ENCODE measurements around the gene EXOC6. TPM values are rescaled to one million over a fixed set of nuclear protein-coding genes. Genes with fewer than 3 reads are reported as not detected.

The EXOC6 gene
- total RNA-seq, 1 experiment from 2014 or later, result 10.6 TPM

DNA sequence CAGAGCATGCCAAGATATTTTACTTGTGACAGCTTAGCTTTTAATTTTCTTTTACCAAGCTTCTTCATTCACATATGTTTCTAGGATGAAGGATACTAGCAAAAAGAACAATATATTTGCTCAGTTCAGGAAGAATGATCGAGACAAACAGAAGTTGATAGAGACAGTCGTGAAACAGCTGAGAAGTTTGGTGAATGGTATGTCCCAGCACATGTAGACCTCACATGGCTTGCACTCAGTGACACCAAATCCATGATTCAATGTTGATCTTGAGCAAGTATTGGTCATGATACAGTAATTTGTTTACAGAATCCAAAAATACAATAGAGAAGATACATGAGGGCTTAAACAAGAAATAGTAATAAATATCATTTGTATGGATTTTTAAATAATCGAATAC is 209.8 kb downstream of the EXOC6 start:
- in situ Hi-C loops (cut with HindIII; ENCODE audit: low sequenced_read_pairs), result no loop called here
- no peak for DNase-seq (ENCODE audit: low spot score)

DNA sequence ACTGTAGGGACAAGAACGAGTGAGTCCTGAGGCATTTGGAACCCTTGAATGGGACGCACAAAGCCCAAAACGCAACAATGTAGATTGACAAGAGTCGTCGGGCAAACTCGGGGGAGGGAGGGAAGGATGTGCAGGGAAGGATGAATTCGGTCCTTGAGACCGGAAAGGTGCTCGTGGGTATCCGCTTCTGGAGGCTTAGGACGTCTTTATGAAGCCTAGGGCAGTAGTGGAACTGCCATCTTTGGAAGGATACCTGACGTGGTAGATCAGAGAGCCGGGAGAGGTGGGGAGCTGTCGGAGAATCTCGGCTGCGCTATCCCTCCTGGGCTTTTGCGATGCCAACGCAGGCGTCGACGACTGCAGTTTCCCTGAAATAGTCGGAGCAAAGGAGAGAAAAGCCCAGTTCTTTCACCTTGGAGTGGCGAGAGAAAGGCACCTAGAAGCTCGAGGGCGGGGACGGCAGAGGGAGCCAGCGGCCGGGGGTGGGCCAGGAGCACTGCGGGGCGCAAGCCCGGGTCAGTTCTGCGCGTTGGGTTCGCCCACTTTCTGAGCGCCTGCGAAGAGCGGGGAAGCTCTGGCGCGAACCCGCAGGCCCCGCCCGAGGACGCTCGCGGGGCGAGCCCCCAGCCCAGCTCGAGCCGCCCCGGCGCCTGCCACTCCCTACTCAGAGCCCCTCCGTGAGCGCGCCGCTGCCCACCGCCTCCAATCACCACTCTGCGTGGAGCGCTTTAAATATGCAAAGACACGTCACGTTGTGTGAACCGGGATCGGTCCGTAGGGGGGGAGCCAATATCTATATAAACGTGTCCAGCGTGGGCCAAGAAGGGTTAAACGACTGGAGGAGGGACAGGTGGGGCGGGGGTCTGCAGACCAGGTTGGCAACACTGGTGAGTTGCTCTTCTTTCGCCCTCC is 211.9 kb downstream of the EXOC6 start, which contains the start of gene CYP26C1:
Gene CYP26C1 (plus strand): TSS at position 824 of the 912 bp plus-strand sequence. CDS start 466 bp downstream, outside the sequence.
- no peak for DNase-seq (ENCODE audit: low spot score)
- in situ Hi-C loops (cut with HindIII; ENCODE audit: low sequenced_read_pairs), result no loop called here

DNA sequence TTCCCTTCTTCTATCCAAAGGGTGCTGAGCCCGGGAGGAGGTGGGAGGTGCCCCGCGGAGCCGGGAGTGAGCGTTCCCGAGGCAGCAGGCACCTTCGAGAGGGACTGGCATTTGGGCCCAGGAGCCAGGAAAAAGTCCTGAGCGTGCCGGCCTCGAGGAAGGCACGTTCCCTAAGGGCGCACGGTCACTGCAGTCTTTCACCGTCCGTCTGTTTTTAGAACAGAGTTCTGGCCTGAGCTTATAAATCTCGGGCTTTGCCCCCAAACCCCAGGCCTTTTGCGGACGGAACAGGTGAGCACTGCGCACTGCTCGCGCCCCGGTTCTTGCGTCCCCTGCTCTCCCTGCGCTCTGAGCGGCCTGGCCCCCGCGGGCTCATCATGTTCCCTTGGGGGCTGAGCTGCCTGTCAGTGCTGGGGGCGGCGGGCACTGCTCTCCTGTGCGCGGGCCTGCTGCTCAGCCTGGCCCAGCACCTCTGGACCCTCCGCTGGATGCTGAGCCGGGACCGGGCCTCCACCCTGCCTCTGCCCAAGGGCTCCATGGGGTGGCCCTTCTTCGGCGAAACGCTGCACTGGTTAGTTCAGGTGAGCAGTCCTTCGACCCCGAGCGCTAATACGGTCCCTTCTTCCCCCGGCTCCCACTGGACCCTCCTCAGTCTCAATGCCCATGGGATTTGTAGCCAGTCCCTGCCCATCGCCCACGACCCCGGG is 212.7 kb downstream of the EXOC6 start:
- in situ Hi-C loops (cut with HindIII; ENCODE audit: low sequenced_read_pairs), result no loop called here
- DNase-seq (ENCODE audit: low spot score), result no peak

DNA sequence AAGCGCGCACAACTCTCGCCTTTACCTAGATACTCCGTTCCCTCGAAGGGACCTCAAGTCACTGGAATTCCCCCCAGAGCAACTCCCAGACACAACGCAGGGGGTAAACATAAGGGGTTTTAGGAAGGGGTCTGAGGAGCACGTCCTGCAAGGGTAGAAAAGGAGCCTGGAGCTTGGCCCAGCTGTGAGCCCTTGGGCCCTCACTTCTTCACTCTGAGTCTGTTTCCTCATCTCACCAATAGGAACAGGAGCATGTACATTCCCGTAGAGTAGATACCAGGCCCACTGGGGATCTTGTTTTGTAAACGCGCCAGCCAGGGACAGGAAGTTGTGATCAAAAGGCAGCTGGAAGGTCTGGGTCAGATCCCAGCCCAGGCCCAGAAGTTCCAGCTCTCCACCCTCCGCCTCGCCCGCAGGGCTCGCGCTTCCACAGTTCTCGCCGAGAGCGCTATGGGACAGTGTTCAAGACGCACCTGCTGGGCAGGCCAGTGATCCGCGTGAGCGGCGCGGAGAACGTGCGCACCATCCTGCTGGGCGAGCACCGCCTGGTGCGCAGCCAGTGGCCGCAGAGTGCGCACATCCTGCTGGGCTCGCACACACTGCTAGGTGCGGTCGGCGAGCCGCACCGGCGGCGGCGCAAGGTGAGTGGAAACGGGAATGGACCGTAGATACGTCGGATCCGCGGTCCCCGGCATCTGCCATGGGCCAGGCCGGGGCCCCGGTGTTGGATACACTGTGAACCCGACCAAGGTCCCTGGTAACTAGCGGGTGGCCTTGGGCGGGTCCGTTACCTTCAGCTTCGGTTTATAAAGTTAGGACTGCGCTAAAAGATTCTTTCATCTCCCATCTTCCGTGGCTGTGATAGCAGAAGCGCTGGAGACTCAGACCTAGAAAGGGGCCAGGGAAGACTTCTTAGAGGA is 213.5 kb downstream of the EXOC6 start:
- no peak for DNase-seq (ENCODE audit: low spot score)
- in situ Hi-C loops (cut with HindIII; ENCODE audit: low sequenced_read_pairs), result no loop called here

DNA sequence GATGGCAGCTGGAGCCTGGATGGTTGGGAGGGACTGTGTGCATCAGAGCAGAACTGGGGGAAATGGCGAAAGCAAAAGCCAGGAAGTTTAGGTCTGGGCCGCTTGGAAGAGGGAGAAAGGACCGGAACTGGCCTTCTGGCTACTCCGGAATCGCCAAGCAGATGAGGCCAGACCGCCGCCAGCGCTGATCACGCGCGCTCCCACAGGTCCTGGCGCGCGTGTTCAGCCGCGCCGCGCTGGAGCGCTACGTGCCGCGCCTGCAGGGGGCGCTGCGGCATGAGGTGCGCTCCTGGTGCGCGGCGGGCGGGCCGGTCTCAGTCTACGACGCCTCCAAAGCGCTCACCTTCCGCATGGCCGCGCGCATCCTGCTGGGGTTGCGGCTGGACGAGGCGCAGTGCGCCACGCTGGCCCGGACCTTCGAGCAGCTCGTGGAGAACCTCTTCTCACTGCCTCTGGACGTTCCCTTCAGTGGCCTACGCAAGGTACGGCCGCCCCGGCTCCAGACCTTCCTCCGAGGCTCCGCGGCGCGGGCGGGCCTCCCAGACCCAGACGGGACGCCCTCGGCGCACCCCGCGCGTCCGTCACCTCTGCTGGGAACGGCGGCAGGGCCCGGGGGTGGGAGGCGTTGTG is 214.3 kb downstream of the EXOC6 start:
- in situ Hi-C loops (cut with HindIII; ENCODE audit: low sequenced_read_pairs), result no loop called here
- DNase-seq (ENCODE audit: low spot score), result no peak

DNA sequence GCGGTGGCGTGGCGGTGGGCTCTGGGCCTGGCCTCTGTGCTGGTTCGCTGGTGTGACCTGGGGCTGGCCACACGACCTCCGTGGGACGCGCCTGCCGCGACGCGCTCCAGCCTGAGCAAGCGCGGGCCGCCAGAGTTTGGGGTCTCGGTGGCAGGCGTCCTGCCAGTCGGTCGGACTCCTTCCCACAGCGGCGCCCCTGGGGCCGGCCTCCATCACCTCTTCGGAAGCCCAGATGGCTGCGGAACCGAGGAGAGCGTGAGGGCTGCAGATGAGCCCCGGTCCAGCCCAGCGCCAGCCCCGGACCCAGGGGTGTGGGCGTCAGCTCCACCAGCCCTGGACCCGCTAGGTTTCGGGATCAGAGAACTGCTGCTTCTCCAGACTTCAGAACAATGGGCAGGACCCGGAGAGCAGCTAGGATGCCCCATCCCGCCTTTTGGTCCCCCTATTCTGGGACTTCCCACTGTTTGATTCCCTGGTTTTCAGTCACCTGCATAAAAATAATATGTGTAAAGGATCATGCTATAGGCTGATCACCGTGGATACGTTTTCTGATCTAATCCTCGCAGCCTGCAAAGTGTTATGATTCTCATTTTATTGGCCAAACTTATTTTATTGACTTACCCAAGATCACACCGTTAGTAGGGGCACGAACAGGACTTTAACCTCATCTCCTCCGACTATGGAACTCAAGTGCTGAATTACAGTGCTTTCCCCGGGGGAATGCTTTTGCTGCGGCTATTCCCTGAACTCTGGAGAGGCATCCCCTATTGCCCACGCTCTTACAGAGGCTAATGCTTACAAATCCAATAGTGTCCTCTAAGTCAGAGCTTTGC is 215.0 kb downstream of the EXOC6 start:
- DNase-seq (ENCODE audit: low spot score), result no peak

DNA sequence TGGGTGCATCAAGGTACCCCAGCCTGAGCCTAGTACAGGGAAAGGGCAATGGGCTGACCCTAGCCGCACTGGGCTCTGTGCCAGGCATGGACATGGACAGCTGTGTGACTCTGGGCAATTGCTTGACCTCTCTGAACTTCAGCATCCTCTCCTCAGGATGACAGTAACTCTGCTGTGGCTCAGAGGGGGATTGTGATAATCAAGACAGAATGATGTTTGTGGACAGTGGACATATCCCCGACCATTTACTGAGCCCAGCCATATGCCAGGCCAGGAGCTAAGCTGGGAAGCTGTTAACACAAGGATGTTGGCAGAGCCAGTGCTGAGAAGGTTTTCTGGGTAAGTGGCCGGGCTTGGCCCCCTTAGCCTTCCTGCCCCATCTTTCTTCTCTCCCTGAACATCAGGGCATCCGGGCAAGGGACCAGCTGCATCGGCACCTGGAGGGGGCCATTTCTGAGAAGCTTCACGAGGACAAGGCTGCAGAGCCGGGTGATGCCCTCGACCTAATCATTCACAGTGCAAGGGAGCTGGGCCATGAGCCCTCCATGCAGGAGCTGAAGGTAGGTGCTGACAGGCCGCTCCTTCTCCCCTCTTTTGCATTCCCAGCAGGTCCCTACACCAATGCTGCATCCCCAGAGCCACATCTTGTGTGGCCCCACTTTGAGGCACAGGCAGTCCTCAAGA is 215.8 kb downstream of the EXOC6 start:
- DNase-seq (ENCODE audit: low spot score), result no peak
- in situ Hi-C loops (cut with HindIII; ENCODE audit: low sequenced_read_pairs), result no loop called here

More for the DNA sequence above, 215.0 kb downstream of the EXOC6 start:
- in situ Hi-C loops (cut with HindIII; ENCODE audit: low sequenced_read_pairs), result no loop called here

DNA sequence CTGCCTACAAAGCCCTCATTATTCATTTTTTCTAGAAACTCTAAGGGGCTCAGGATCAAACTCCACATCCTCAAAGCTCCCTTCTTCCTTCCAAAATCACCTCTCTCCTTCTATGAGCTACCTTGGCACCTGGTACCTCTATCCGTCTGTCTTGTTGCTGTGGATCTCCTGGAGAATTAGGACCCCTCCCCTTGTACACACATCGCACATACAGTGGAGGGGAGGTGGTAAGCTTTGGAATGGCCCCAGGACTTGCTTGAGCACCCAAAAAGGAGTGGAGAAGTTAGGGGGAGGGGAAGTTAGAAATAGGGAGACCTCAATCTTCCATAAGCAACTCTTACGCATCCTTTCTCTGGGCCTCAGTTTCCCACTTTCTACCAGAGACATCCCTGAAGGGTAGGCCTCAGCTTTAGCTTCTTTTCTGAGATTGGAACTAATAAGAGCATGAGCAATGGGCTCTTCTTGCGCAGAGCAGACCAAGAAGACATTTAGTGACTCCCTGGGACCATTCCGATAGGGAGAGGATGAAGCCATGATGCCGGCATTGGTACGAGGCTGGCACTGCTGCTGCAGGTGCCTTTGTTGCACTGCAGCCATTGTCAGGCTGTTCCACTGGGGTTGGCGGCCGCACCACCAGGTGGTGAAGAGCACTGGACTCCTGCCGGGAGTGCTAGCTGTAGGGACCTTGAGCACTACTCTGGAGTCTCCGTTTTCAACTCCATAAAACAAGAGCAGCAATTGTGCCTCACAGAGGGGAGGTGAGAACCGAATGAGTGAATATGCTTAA is 216.7 kb downstream of the EXOC6 start:
- no peak for DNase-seq (ENCODE audit: low spot score)
- in situ Hi-C loops (cut with HindIII; ENCODE audit: low sequenced_read_pairs), result no loop called here

DNA sequence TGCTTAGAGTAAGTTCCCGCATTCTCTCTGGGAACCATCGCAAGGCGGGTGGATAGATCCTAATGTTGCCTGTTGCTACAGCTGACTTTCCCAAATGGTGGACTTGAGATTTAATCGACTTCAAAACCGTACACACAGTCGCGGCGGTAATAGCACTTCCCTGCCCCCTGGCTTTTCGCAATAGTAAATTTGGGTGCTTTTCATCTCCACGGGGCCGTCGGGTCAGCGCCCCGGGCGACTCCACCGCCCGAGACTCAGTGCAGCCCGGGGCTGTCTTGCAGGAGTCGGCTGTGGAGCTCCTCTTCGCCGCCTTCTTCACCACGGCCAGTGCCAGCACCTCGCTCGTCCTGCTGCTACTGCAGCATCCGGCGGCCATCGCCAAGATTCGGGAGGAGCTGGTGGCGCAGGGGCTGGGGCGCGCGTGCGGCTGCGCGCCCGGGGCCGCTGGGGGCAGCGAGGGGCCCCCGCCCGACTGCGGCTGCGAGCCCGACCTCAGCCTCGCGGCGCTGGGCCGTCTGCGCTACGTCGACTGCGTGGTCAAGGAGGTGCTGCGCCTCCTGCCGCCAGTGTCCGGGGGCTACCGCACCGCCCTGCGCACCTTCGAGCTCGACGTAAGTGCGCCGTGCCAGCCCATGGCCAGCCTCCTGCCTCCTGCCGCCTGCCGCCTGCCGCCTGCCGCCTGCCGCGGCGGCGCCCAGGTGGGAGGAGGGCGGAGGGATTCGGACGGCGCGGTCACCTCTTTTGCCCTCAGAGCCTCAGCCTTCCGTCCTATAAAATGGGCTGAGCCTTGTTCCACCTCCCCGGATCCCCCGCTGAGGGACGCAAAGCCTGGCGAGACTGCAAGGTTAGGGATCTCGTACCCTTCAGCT is 217.6 kb downstream of the EXOC6 start:
- in situ Hi-C loops (cut with HindIII; ENCODE audit: low sequenced_read_pairs), result no loop called here
- DNase-seq (ENCODE audit: low spot score), result no peak

DNA sequence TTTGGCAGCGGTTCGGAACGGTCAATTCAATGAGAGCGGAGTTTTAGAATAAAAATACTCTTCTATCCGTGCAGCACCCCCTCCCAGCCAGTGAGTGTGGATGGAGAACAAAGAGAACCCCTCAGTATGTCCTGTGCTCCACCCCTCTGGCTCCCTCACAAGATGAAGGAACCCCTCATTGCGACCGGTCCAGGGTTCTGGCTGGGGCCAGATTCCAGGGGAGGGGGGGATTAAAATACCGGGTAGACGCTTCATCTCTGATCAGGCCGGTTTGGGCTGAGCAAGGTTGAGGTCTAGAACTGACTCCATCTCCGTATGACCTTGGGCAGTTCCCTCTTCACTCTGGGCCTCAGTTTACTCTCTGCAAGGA is 218.2 kb downstream of the EXOC6 start:
- in situ Hi-C loops (cut with HindIII; ENCODE audit: low sequenced_read_pairs), result no loop called here
- no peak for DNase-seq (ENCODE audit: low spot score)

DNA sequence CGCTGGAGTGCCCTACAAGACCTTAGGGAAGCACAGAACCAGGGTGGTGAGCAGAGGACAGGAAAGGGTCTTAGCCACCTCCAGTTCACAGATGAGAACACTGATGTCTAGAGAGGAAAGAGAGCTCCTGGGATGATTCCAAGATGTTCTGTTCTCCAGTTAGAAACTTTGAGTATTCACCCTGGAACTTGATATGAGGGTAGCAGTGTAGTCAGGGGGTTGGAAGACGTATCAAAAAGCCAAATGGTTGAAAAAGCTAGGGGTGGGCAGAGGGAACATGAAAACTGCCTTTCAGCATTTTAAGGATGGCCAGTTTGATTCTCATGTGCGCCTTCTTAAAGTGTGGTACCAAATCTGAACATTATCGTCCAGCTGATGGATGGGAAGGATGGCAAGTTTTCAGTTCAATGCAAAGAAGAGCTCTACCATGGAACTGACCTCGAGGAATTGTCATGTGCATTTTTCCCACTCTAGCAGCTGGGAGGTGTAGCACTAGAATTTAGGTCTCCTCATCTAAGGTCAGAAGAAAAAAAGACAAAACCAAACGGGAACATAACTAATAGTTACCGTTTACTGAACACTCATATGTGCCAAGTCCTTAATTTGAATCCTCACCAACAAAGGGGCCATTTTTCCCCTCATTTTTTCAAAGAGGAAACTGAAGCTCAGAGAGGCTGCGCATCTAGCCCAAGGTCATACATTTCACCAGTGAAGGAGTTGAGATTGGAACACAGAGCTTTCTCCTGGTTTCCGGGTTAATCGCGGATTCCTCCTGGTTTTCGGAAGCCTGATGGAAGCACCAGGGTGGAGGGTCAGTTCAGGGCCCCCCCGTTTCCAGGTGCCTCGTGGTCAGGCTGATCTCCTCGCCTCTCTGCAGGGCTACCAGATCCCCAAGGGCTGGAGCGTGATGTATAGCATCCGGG is 219.4 kb downstream of the EXOC6 start:
- DNase-seq (ENCODE audit: low spot score), result no peak
- in situ Hi-C loops (cut with HindIII; ENCODE audit: low sequenced_read_pairs), result no loop called here

DNA sequence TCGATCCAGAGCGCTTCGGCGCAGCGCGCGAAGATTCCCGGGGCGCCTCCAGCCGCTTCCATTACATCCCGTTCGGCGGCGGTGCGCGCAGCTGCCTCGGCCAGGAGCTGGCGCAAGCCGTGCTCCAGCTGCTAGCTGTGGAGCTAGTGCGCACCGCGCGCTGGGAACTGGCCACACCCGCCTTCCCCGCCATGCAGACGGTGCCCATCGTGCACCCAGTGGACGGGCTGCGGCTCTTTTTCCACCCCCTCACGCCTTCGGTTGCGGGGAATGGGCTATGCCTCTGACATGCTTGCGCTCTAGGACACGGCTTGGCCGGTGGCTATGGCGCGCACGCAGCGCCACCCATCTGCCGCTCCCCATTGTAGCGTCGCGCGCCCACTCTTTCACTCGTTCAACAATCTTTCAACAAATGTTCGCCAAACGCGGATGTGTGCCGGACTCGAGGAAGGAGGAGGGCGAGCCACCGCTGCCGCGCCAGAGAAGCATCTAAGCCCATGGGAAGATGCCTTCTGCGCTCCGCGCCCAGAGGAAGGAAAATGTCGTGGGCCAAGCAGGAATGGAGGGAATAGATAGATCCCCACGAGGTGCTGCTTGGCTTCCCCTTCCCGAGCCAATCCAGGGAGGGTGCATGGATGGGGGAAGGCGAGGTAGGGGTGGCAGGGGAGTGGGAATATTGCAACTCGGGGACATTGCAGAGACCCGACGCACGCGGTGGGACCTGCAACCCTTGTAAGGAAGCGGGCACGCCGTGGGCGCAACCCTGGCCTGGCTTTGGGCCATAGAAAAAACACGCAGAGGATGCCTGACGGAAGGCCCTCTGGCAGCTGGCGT is 220.3 kb downstream of the EXOC6 start:
- in situ Hi-C loops (cut with HindIII; ENCODE audit: low sequenced_read_pairs), result no loop called here

DNA sequence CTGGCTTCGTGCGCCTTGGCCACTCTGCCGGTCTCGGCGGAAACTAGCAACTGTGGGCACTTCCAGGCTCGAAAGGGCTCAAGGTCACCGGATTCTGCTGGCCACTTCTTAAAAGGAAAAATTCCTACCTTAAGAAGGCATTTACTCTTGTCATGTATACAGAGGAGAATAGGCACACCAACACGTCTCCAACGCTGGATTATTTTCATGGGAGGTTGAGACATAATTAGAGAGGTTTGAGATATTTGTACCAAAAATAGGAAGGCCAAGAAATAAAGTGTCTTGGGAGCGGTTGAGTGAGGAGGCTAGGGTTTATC is 220.9 kb downstream of the EXOC6 start:
- in situ Hi-C loops (cut with HindIII; ENCODE audit: low sequenced_read_pairs), result no loop called here
- DNase-seq (ENCODE audit: low spot score), result no peak

More for the DNA sequence above, 220.3 kb downstream of the EXOC6 start:
- no peak for DNase-seq (ENCODE audit: low spot score)
